Neutrophil (primary cell): ENCODE results near the gene TRAPPC1.

Source experiments
- H3K27ac ChIP-seq: fragments of 200-600 bp; sonication (generic); 2 replicates; pipeline ENCODE4 v1.5.1; 2016; ENCODE audit warnings: mild to moderate bottlenecking, moderate library complexity
- H3K27me3 ChIP-seq: fragments of 200-600 bp; sonication (generic); 2 replicates; pipeline ENCODE4 v1.6.0; 2016; ENCODE audit warnings: mild to moderate bottlenecking
- H3K36me3 ChIP-seq: fragments of 200-600 bp; sonication (generic); 2 replicates; pipeline ENCODE4 v1.5.1; 2017
- H3K4me1 ChIP-seq, 2 experiments: fragments of 200-600 bp in 1 of 2; sonication (generic) in 1 of 2; 1 replicate in 1 of 2; 2 replicates in 1 of 2; pipeline versions ENCODE4 v1.5.1 to v1.6.1; 2013 to 2016; ENCODE audit warnings: low read depth in 1 of 2, low read length in 1 of 2, mild to moderate bottlenecking in 1 of 2, moderate library complexity in 1 of 2; ENCODE audit not compliant: control insufficient read depth in 1 of 2, insufficient read depth in 1 of 2
- H3K4me3 ChIP-seq, 2 experiments: fragments of 200-600 bp in 1 of 2; sonication (generic) in 1 of 2; 1 replicate in 1 of 2; 2 replicates in 1 of 2; pipeline ENCODE4 v1.5.1; 2013 to 2016; ENCODE audit warnings: low read depth in 1 of 2, low read length in 1 of 2, mild to moderate bottlenecking in 1 of 2, moderate library complexity in 1 of 2
- H3K9me3 ChIP-seq: fragments of 200-600 bp; sonication (generic); 2 replicates; pipeline ENCODE4 v1.5.1; 2016
- CTCF ChIP-seq: fragments of 200-600 bp; sonication (generic); IDR thresholded peaks from 2 replicates; pipeline ENCODE4 v1.5.1; 2016; ENCODE audit warnings: antibody characterized with exemption

The TRAPPC1 gene

GRCh38 chr17:7946441-7946840 is 14.7 kb upstream of the TRAPPC1 start:
- Histone ChIP-seq H3K9me3 (no peaks in the 10 kb centered on the region), H3K4me1 (peaks cover 4% of the 10 kb centered on the region in 2 experiments), H3K27ac (no peak overlapping the region), H3K36me3 (peaks cover 65% of the 10 kb centered on the region), H3K27me3 (no peaks in the 10 kb centered on the region), H3K4me3 (no peak overlapping the region)
- no peak for TF ChIP-seq CTCF

- TF ChIP-seq CTCF = no peak
- Histone ChIP-seq H3K27me3 (no peaks in the 10 kb centered on the region), H3K4me1 (peaks cover 4% of the 10 kb centered on the region in 2 experiments), H3K4me3 (no peak overlapping the region), H3K9me3 (no peaks in the 10 kb centered on the region), H3K36me3 (peaks cover 71% of the 10 kb centered on the region), H3K27ac (no peak overlapping the region)
Measured at GRCh38 chr17:7945651-7946050, 13.9 kb upstream of the TRAPPC1 start.

GRCh38 chr17:7944326-7944725 is 12.6 kb upstream of the TRAPPC1 start:
- Histone ChIP-seq H3K27ac (no peak overlapping the region), H3K27me3 (no peaks in the 10 kb centered on the region), H3K4me3 (no peak overlapping the region), H3K9me3 (no peaks in the 10 kb centered on the region), H3K36me3 (peaks cover 81% of the 10 kb centered on the region), H3K4me1 (peaks cover 4% of the 10 kb centered on the region in 2 experiments)
- TF ChIP-seq CTCF = no peak

- TF ChIP-seq CTCF = no peak
- no peaks in the 10 kb centered on the region for H3K9me3 ChIP-seq
- H3K4me1 ChIP-seq = peaks cover 4% of the 10 kb centered on the region in 2 experiments
- peaks cover 80% of the 10 kb centered on the region for H3K36me3 ChIP-seq
- no peak overlapping the region for H3K27ac ChIP-seq
- no peak overlapping the region for H3K4me3 ChIP-seq
- no peaks in the 10 kb centered on the region for H3K27me3 ChIP-seq
Measured at GRCh38 chr17:7943291-7943690, 11.5 kb upstream of the TRAPPC1 start.

GRCh38 chr17:7940743-7941142 is 9.0 kb upstream of the TRAPPC1 start:
- Histone ChIP-seq H3K27ac (no peak overlapping the region), H3K36me3 (peaks cover 77% of the 10 kb centered on the region), H3K9me3 (no peaks in the 10 kb centered on the region), H3K4me3 (no peak overlapping the region), H3K27me3 (no peaks in the 10 kb centered on the region), H3K4me1 (peaks cover 4% of the 10 kb centered on the region in 2 experiments)
- TF ChIP-seq CTCF = no peak

GRCh38 chr17:7940034-7940433 is 8.3 kb upstream of the TRAPPC1 start:
- peaks cover 3 to 4% of the 10 kb centered on the region in 2 experiments for H3K4me1 ChIP-seq
- H3K36me3 ChIP-seq = peaks cover 74% of the 10 kb centered on the region
- TF ChIP-seq CTCF = no peak
- H3K27ac ChIP-seq = no peak overlapping the region
- H3K9me3 ChIP-seq = no peaks in the 10 kb centered on the region
- H3K4me3 ChIP-seq = no peak overlapping the region
- H3K27me3 ChIP-seq = no peaks in the 10 kb centered on the region
